ENCODE data around the gene CHDH. TPM values are rescaled to one million over a fixed set of nuclear protein-coding genes. Genes with fewer than 3 reads are reported as not detected.

The CHDH gene
- total RNA-seq, 4 donors from 2014 or later: 2.8 to 15.9 (median 9.7) TPM

- no peak for DNase-seq (ENCODE audit: low spot score in 2 of 2)
- H3K36me3 ChIP-seq: peaks cover 0 to 56% (median 0%) of the 10 kb centered on the region in 3 donors
- H3K27ac ChIP-seq: no peak overlapping the region
- H3K4me3 ChIP-seq: no peak overlapping the region
- no peaks in the 10 kb centered on the region for H3K9me3 ChIP-seq
- TF ChIP-seq EP300 (IDR thresholded peaks at IDR 0.05) (no peak), CTCF (IDR thresholded peaks at IDR 0.05) (no peak), POLR2A (IDR thresholded peaks at IDR 0.05) (no peak)
- 91 to 94% methylated on average over 10 of the region's 10 CpGs for WGBS, 2 donors
- no peaks in the 10 kb centered on the region for H3K4me1 ChIP-seq
- no peaks in the 10 kb centered on the region for H3K27me3 ChIP-seq
Observed at GRCh38 chr3:53813876-53814275, 32.3 kb downstream of the CHDH start.

GRCh38 chr3:53813229-53813628, 33.0 kb downstream of the CHDH start:
- WGBS, 2 donors: 91 to 98% methylated on average over 5 of the region's 5 CpGs
- H3K4me3 ChIP-seq: no peak overlapping the region
- no peaks in the 10 kb centered on the region for H3K4me1 ChIP-seq
- H3K27ac ChIP-seq: no peak overlapping the region
- H3K36me3 ChIP-seq: peaks cover 0 to 55% (median 0%) of the 10 kb centered on the region in 3 donors
- no peaks in the 10 kb centered on the region for H3K9me3 ChIP-seq
- H3K27me3 ChIP-seq: no peaks in the 10 kb centered on the region
- DNase-seq (ENCODE audit: low spot score in 2 of 2): no peak
- TF ChIP-seq CTCF (IDR thresholded peaks at IDR 0.05) (no peak), EP300 (IDR thresholded peaks at IDR 0.05) (no peak), POLR2A (IDR thresholded peaks at IDR 0.05) (no peak)

- TF ChIP-seq CTCF (IDR thresholded peaks at IDR 0.05) (no peak), POLR2A (IDR thresholded peaks at IDR 0.05) (no peak), EP300 (IDR thresholded peaks at IDR 0.05) (no peak)
- DNase-seq (ENCODE audit: low spot score in 2 of 2): no peak
- Histone ChIP-seq H3K4me1 (no peaks in the 10 kb centered on the region), H3K27ac (no peak overlapping the region), H3K27me3 (no peaks in the 10 kb centered on the region), H3K9me3 (no peaks in the 10 kb centered on the region), H3K36me3 (peaks cover 0 to 47% (median 0%) of the 10 kb centered on the region in 3 donors), H3K4me3 (no peak overlapping the region)
- WGBS, 2 donors: 63 to 73% methylated on average over 4 of the region's 4 CpGs
Observed at GRCh38 chr3:53812434-53812833, 33.8 kb downstream of the CHDH start.

- WGBS, 2 donors: 92 to 95% methylated on average over 24 of the region's 24 CpGs
- no peak for DNase-seq (ENCODE audit: low spot score in 2 of 2)
- Histone ChIP-seq H3K4me1 (no peaks in the 10 kb centered on the region), H3K9me3 (no peaks in the 10 kb centered on the region), H3K27me3 (no peaks in the 10 kb centered on the region), H3K36me3 (peaks cover 0 to 42% (median 0%) of the 10 kb centered on the region in 3 donors), H3K4me3 (no peak overlapping the region), H3K27ac (no peak overlapping the region)
- TF ChIP-seq EP300 (IDR thresholded peaks at IDR 0.05) (no peak), CTCF (IDR thresholded peaks at IDR 0.05) (no peak), POLR2A (IDR thresholded peaks at IDR 0.05) (no peak)
Observed at GRCh38 chr3:53811143-53811927, 34.9 kb downstream of the CHDH start.

- no peak for DNase-seq (ENCODE audit: low spot score in 2 of 2)
- TF ChIP-seq POLR2A (IDR thresholded peaks at IDR 0.05): no peak
- TF ChIP-seq CTCF (IDR thresholded peaks at IDR 0.05): no peak
- no peak for TF ChIP-seq EP300 (IDR thresholded peaks at IDR 0.05)
- H3K27me3 ChIP-seq: no peaks in the 10 kb centered on the region
- peaks cover 0 to 29% (median 0%) of the 10 kb centered on the region in 3 donors for H3K36me3 ChIP-seq
- WGBS, 2 donors: 83% methylated on average over 28 of the region's 28 CpGs
- no peak overlapping the region for H3K4me3 ChIP-seq
- peaks cover 0 to 5% (median 0%) of the 10 kb centered on the region in 4 donors for H3K4me1 ChIP-seq
- peak overlapping the region in 1 of 4 donors; percentile 39 for H3K27ac ChIP-seq
- no peaks in the 10 kb centered on the region for H3K9me3 ChIP-seq
Observed at GRCh38 chr3:53809764-53810400, 36.3 kb downstream of the CHDH start.
